ENCODE measurements around the gene PPP2R3A. TPM values are rescaled to one million over a fixed set of nuclear protein-coding genes. Genes with fewer than 3 reads are reported as not detected.

PPP2R3A gene
- total RNA-seq, 2 experiments from 2014 or later: 0.07 TPM; not detected in 1

DNA sequence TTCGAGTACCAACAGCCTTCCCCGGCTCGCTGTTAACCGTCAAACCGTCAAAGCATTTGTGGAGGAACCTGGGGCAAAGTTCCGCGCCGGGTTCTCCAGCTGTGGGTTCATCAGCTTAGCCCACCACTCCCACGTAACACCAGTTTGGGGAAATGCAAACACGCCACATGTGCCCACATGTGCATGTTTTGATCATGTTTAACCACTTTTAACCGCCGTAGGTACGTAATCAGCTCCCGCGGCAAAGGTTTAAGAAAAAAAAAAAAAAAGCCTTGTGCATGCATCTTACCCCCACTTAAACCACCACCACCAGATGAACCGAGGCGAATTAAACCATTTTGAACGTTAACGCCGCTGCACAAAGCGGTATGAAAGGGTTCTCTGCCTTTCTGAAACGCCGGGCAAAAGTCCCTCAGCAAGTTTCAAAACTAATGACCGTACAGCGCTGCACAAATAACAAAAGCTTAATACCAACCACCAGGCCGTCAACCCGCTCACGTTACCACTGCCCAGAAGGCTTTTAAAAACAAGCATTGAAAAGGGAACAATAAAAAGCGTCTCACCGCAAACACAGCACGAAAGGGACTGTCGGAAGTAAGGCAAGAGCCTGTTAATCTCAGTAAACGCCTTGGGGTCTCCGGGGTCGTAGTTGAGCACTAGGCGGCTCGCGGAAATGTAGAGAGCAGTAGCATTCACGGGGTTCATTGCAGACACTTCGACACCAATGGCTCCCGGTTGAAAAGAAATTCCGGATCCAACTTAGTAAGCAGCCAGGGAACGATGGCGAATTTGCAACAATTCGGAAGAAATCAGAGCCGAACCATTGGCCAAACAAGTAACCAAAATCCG is 229.1 kb downstream of the PPP2R3A start:
- peaks cover 53% of the 10 kb centered on the region for H3K36me3 Mint-ChIP-seq
- CTCF ChIA-PET: interaction anchor here (0.9 to 3.2 kb wide), 9 partner anchors 13 to 667 kb away, joined by 3 to 10 read pairs (median 5); partner anchors contain the start of genes NCK1, PCCB and STAG1

DNA sequence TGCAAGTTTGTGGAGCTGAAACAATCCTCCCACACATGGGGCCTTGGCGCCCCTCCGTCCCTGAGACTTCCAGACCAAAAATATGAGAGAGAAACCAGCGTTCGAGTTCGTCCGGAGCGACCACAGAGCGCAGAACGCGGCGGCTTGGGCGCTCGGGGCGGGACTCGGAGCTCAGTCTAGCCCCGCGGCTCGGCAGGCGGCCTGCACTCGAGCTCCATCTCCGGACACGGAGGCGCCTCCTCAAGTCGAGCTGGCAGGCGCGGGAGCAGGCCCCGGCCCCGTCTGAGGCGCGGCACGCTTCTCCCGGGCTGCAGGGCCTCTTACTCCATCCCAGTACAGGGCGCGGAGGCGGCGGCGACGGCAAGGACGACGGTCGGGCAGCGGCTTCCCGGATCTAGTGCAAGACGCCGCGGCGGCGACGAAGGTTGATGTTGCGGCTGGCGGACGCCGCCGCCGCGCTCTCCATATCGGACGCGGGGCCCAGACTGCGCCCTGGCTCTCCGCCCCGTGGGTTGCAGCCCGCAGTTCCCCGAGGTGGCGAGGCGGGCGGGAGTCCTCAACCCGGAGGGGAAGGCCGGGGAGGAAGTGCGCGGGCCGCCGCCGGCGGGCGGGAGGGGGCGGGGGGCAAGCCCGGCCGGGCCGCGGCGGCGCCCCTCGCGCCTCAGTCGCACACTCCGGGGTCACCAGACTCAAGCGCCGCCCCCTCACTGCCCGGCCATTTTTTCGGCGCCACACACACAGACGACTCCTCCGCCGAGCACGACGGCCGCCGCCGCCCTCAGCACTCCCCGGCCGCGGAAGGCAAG is 229.9 kb downstream of the PPP2R3A start:
- peaks cover 50% of the 10 kb centered on the region for H3K36me3 Mint-ChIP-seq
- H3K4me3 Mint-ChIP-seq: peak overlapping the region; percentile 98
- peak; percentile 86 for DNase-seq
- no peaks in the 10 kb centered on the region for H3K9me3 Mint-ChIP-seq (ENCODE audit: low read depth)
- ATAC-seq: peak; percentile 54
- peak overlapping the region; percentile 98 for H3K27ac Mint-ChIP-seq
- CTCF ChIA-PET: interaction anchor here (0.9 to 3.2 kb wide), 11 partner anchors 14 to 666 kb away, joined by 3 to 23 read pairs (median 6); partner anchors contain the start of genes NCK1, PCCB and STAG1
- peaks cover 3% of the 10 kb centered on the region for H3K27me3 Mint-ChIP-seq
- peaks cover 31% of the 10 kb centered on the region for H3K4me1 Mint-ChIP-seq

More for the DNA sequence above, 229.1 kb downstream of the PPP2R3A start:
- peaks cover 38% of the 10 kb centered on the region for H3K4me1 Mint-ChIP-seq
- DNase-seq (peak; percentile 85), ATAC-seq (no peak)
- H3K27me3 Mint-ChIP-seq: peaks cover 3% of the 10 kb centered on the region
- H3K27ac Mint-ChIP-seq: peak overlapping the region; percentile 98
- H3K9me3 Mint-ChIP-seq (ENCODE audit: low read depth): no peaks in the 10 kb centered on the region
- peak overlapping the region; percentile 98 for H3K4me3 Mint-ChIP-seq

DNA sequence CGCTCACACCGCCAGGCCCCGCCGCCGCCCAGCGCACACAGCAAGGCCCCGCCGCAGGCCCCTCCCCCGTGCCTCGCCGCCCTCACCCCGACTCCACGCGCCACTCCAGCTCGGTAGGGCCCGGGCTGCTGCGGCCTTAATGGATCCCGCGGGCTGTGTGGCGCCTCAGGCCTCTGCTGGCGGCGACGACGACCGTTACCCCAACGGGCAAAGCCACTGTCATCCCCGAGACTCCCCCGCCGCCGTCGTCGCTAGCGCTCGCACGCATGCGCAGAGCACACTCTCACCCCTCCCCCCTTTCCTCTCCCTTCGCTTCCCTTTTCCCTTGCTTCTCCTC is 230.5 kb downstream of the PPP2R3A start, which contains the start of gene MSL2:
TSS of gene MSL2 (minus strand) at position 272 of the 337 bp plus-strand sequence. CDS start 1,222 bp downstream, outside the sequence.
- peaks cover 3% of the 10 kb centered on the region for H3K27me3 Mint-ChIP-seq
- H3K27ac Mint-ChIP-seq: peak within 1 kb of the TSS; percentile 98
- H3K36me3 Mint-ChIP-seq: peaks cover 44% of the 10 kb centered on the region
- CTCF ChIA-PET: interaction anchor here (0.6 to 2.5 kb wide), 8 partner anchors 8 to 665 kb away, joined by 3 to 23 read pairs (median 4); partner anchors contain the start of genes NCK1, PCCB and STAG1
- DNase-seq (no peak), ATAC-seq (no peak)
- peak within 1 kb of the TSS; percentile 98 for H3K4me3 Mint-ChIP-seq
- no peaks in the 10 kb centered on the region for H3K9me3 Mint-ChIP-seq (ENCODE audit: low read depth)
- peaks cover 26% of the 10 kb centered on the region for H3K4me1 Mint-ChIP-seq

DNA sequence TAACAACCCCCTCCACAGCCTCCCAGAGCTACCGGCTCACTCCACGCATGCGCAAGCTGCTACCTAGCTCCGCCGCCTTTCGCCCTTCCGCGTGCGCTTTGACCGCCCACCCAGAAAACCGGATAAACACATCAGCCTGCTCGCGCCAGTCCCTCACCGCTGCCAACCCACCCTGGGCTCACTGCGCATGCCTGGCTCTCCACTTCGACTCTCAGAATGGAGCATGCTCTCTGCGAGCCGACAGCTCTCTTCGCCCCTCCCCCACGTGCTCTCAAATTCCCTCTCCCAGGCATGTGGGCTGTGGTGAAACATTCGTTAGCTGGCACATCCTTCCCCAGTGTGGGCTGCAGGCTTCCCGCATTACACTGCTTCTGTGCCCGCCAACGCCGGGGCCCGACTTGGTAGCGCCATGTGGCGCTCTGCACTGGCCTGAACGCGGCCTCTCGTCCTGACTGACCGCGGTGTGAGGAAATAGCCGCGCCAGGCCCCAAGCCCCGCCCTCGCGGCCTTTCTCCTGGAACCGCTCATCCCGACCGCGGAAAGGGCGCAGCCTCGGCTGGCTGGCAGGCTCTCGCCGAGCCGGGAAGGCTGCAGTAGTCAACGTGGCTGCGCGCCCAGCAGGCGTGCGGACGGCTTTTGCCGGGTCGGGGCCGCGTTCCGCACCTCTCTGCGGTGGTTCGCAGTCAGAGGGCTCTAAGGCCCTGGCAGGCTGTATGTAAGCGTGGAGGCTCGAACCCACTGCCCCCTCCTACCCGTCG is 231.1 kb downstream of the PPP2R3A start:
- Mint-ChIP-seq H3K27ac (peak overlapping the region; percentile 98), H3K36me3 (peaks cover 41% of the 10 kb centered on the region), H3K9me3 (ENCODE audit: low read depth) (no peaks in the 10 kb centered on the region), H3K4me1 (peaks cover 20% of the 10 kb centered on the region), H3K4me3 (peak overlapping the region; percentile 98), H3K27me3 (peaks cover 3% of the 10 kb centered on the region)
- ATAC-seq (peak; percentile 79), DNase-seq (peak; percentile 100)
- CTCF ChIA-PET: interaction anchor here (0.6 to 2.5 kb wide), 11 partner anchors 9 to 665 kb away, joined by 3 to 23 read pairs (median 4); partner anchors contain the start of genes NCK1, PCCB and STAG1

DNA sequence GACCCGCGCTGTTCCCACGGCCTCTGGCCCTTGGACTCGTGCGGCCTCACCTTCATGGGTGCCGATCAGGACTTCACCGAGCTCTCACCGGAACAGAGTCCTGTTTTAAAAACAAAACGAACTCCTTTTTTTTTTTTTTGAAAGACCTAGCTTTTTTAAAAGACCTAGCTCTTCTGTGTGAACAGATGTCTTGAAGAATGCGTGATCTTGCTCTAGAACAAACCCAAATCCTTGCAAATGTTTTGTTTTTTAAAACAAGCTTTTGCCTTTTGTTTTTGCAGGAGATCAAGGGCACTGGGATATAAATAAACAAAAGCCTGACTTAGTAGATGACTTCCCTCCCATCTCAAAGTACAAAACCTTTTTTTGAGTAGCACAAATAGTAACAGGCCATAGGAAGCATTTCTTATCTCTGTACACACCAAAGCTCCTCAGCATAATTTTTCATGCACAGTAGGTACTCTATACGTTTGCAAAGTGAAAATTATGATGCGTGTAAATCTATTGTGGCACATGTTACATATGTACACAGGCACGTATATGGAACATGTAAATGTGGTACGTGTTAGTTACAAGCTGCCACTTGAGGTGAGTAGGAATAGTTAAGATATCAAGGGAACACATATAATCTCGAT is 231.7 kb downstream of the PPP2R3A start:
- peaks cover 14% of the 10 kb centered on the region for H3K4me1 Mint-ChIP-seq
- peaks cover 3% of the 10 kb centered on the region for H3K27me3 Mint-ChIP-seq
- DNase-seq (no peak), ATAC-seq (no peak)
- H3K36me3 Mint-ChIP-seq: peaks cover 34% of the 10 kb centered on the region
- CTCF ChIA-PET: interaction anchor here (0.6 to 2.5 kb wide), 10 partner anchors 10 to 817 kb away, joined by 3 to 23 read pairs (median 4); partner anchors contain the start of genes PCCB and STAG1
- H3K27ac Mint-ChIP-seq: peak overlapping the region; percentile 98
- H3K9me3 Mint-ChIP-seq (ENCODE audit: low read depth): no peaks in the 10 kb centered on the region
- H3K4me3 Mint-ChIP-seq: peak overlapping the region; percentile 98

Other genes starting within 250 kb of the PPP2R3A start
- gene MSL2, start 230.6 kb downstream of the PPP2R3A start, total RNA-seq: 10 to 100 TPM; 62.6 to 64.3 TPM